A673 (cell line): Measurements from ENCODE around the gene MYH16. TPM values are rescaled to one million over a fixed set of nuclear protein-coding genes. Genes with fewer than 3 reads are reported as not detected.

Experiments used
- BruUV-seq: library from RNA; stranded (reverse); fragments of 400-500 nt; replicated peaks from 2 replicates; lab custom pipeline; 2021; lab: Mats Ljungman, UMichigan
- CTCF ChIA-PET: fragments of 300-600 bp; sonication (Branson Sonifier 250); formaldehyde crosslinking; loops from one replicate; lab custom pipeline; 2022; ENCODE audit warnings: antibody characterized with exemption; lab: Charles Lee
- POLR2A ChIA-PET: fragments of 300-600 bp; sonication (Branson Sonifier 250); formaldehyde crosslinking; loops from one replicate; lab custom pipeline; 2022; ENCODE audit warnings: antibody characterized with exemption; ENCODE audit not compliant: low non-redundant PET; lab: Charles Lee
- DNase-seq: peaks from one replicate; pipeline ENCODE4 v3.0.0-alpha.2; 2015; ENCODE audit warnings: low spot score
- H3K27ac ChIP-seq: fragments of 200-600 bp; sonication (generic); 2 replicates; pipeline ENCODE4 v1.5.1; 2016; ENCODE audit warnings: mixed run types, low read depth, mild to moderate bottlenecking, mixed read lengths, antibody characterized with exemption, low read length; ENCODE audit not compliant: poor library complexity, severe bottlenecking
- H3K27me3 ChIP-seq: fragments of 200-600 bp; sonication (generic); replicated peaks from 2 replicates; pipeline ENCODE4 v1.6.1; 2017; ENCODE audit warnings: mixed run types, low read depth, mild to moderate bottlenecking, mixed read lengths, antibody characterized with exemption, low read length; ENCODE audit not compliant: insufficient read depth, poor library complexity
- H3K36me3 ChIP-seq: fragments of 200-600 bp; sonication (generic); 2 replicates; pipeline ENCODE4 v1.6.1; 2016; ENCODE audit warnings: mixed run types, mild to moderate bottlenecking, mixed read lengths, antibody characterized with exemption, low read length; ENCODE audit not compliant: insufficient read depth, poor library complexity, severe bottlenecking
- H3K4me1 ChIP-seq: fragments of 200-600 bp; sonication (generic); 2 replicates; pipeline ENCODE4 v1.6.1; 2017; ENCODE audit warnings: mixed run types, mild to moderate bottlenecking, mixed read lengths, antibody characterized with exemption, low read length; ENCODE audit not compliant: insufficient read depth, poor library complexity, severe bottlenecking
- H3K4me3 ChIP-seq: fragments of 200-600 bp; sonication (generic); 2 replicates; pipeline ENCODE4 v1.5.1; 2016; ENCODE audit warnings: low read depth, mixed run types, mild to moderate bottlenecking, mixed read lengths, low read length; ENCODE audit not compliant: poor library complexity, severe bottlenecking
- H3K9me3 ChIP-seq: fragments of 200-600 bp; sonication (generic); 2 replicates; pipeline ENCODE4 v1.6.1; 2016; ENCODE audit warnings: mixed run types, low read depth, mild to moderate bottlenecking, mixed read lengths, antibody characterized with exemption, low read length; ENCODE audit not compliant: poor library complexity, severe bottlenecking
- EZH2 ChIP-seq: fragments of 200-600 bp; sonication (generic); IDR thresholded peaks from 2 replicates; pipeline ENCODE4 v1.6.1; 2017; ENCODE audit warnings: borderline replicate concordance, low read depth, mild to moderate bottlenecking, mixed read lengths, antibody characterized with exemption, low read length; ENCODE audit not compliant: poor library complexity, severe bottlenecking
- intact Hi-C: fragments of 100-400 bp; cut with micrococcal nuclease; formaldehyde crosslinking; loops from one replicate; pipeline ENCODE4 v1.10.0; 2022; ENCODE audit not compliant: unreplicated experiment
- total RNA-seq: library from RNA; stranded (reverse); gene quantifications from 2 replicates; pipeline ENCODE4 v1.2.3, GENCODE V29; 2021
- TF ChIP-seq, protein P1 (sequence below): fragments of 300-800, 200-600 bp; sonication (generic); conservative IDR thresholded peaks from 2 replicates; pipeline ENCODE4 v1.5.1; 2017; ENCODE audit warnings: low read depth, mild to moderate bottlenecking, antibody characterized with exemption, low read length, moderate library complexity, mixed read lengths

Gene MYH16
- total RNA-seq, 1 experiment from 2014 or later: not detected

DNA sequence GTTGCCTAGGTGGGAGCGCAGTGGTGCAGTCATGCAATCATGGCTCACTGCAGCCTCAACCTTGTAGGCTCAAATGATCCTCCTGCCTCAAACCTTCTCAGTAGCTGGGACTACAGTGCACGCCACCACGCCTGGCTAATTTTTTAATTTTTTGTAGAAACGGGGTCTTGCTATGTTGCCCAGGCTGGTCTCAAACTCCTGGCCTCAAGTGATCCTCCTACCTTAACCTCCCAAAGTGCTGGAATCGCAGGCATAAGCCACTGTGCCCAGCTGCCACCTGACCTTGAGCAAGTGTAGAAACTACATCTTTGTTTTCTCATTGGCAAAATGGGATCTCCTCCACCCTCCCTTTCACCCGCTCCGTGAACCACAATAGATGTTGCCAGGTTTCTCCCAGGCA is 15.0 kb upstream of the MYH16 start:
- CTCF ChIA-PET: no interaction called here
- no peaks in the 10 kb centered on the region for H3K9me3 ChIP-seq
- no peak overlapping the region for H3K27ac ChIP-seq
- H3K4me1 ChIP-seq: no peaks in the 10 kb centered on the region
- TF ChIP-seq, protein P1, sequence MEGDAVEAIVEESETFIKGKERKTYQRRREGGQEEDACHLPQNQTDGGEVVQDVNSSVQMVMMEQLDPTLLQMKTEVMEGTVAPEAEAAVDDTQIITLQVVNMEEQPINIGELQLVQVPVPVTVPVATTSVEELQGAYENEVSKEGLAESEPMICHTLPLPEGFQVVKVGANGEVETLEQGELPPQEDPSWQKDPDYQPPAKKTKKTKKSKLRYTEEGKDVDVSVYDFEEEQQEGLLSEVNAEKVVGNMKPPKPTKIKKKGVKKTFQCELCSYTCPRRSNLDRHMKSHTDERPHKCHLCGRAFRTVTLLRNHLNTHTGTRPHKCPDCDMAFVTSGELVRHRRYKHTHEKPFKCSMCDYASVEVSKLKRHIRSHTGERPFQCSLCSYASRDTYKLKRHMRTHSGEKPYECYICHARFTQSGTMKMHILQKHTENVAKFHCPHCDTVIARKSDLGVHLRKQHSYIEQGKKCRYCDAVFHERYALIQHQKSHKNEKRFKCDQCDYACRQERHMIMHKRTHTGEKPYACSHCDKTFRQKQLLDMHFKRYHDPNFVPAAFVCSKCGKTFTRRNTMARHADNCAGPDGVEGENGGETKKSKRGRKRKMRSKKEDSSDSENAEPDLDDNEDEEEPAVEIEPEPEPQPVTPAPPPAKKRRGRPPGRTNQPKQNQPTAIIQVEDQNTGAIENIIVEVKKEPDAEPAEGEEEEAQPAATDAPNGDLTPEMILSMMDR: no peak
- no peak for TF ChIP-seq EZH2
- POLR2A ChIA-PET: no interaction called here
- intact Hi-C loops: no loop called here
- BruUV-seq: no TSS peak
- H3K36me3 ChIP-seq: no peaks in the 10 kb centered on the region
- no peak overlapping the region for H3K4me3 ChIP-seq
- H3K27me3 ChIP-seq: no peaks in the 10 kb centered on the region
- DNase-seq: no peak

DNA sequence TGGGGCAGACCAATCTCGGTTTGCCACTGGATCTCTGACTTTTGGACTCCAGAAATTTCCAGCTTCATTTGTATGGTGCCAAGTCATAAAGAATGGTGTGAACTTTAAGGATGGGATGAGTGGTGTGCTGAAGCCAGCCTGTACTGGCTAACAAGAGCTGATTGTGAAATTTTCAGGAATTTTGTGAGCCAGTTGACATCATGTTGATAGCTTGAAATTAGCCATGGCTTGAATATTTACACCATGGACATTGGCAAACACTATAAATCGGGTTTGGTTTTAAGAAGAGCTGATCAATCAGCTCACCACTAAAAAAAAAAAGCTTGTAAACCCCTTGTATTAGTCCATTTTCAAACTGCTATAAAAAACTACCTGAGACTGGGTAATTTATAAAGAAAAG is 14.1 kb upstream of the MYH16 start:
- Histone ChIP-seq H3K9me3 (no peaks in the 10 kb centered on the region), H3K36me3 (no peaks in the 10 kb centered on the region), H3K4me3 (no peak overlapping the region), H3K4me1 (no peaks in the 10 kb centered on the region), H3K27me3 (no peaks in the 10 kb centered on the region), H3K27ac (no peak overlapping the region)
- DNase-seq: no peak
- BruUV-seq: no TSS peak
- TF ChIP-seq, protein P1: no peak
- TF ChIP-seq EZH2: no peak
- POLR2A ChIA-PET: interaction anchor here (0.7 kb wide), 1 partner anchor 10 kb away, joined by 7 read pairs; no protein-coding TSS in a partner anchor
- intact Hi-C loops: no loop called here
- CTCF ChIA-PET: no interaction called here

DNA sequence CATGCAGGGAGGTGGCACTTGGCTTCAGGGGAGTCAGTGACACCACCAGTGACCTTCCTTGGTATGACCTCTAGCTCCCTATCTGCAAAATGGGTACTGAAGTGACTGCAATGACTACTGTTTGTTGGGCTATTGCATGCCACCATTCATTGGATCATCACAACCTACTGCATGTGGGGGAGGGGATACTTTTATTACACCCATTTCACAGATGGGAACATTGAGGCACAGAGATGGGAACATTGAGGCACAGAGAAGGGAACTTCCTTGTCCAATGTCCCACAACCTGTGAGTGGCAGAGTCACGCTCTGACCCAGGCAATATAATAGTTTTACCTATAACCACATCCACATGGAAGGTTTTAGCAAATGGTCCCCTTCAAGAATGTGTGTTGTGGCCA is 12.2 kb upstream of the MYH16 start:
- DNase-seq: no peak
- Histone ChIP-seq H3K9me3 (no peaks in the 10 kb centered on the region), H3K4me1 (no peaks in the 10 kb centered on the region), H3K4me3 (no peak overlapping the region), H3K27ac (no peak overlapping the region), H3K36me3 (no peaks in the 10 kb centered on the region), H3K27me3 (no peaks in the 10 kb centered on the region)
- ChIA-PET CTCF (no interaction called here), POLR2A (no interaction called here)
- intact Hi-C loops: no loop called here
- TF ChIP-seq, protein P1: no peak
- no peak for TF ChIP-seq EZH2
- BruUV-seq: no TSS peak
